ENCODE data around the gene PHLDA3.

Gene PHLDA3

GRCh38 chr1:201510734-201511133 lies 41.7 kb upstream of the PHLDA3 start:
- no peaks in the 10 kb centered on the region for H3K4me1 ChIP-seq (ENCODE audit: control insufficient read depth, insufficient read depth, low read length)
- TF ChIP-seq ZNF664 (tag by site-specific recombination; IDR thresholded peaks at IDR 0.05): peak; percentile 56
- no peak for TF ChIP-seq EGR2 (tag by site-specific recombination; IDR thresholded peaks at IDR 0.05; ENCODE audit: low read depth)
- H3K27ac ChIP-seq (ENCODE audit: extremely low read depth, low read depth, low read length): no peak overlapping the region
- no peaks in the 10 kb centered on the region for H3K36me3 ChIP-seq (ENCODE audit: control insufficient read depth in 2 of 2, insufficient read depth in 1 of 2, low read length in 2 of 2)
- no peaks in the 10 kb centered on the region for H3K9me3 ChIP-seq (ENCODE audit: control insufficient read depth, insufficient read depth, low read depth, low read length)
- POLR2A ChIA-PET: interaction anchor here (1.6 to 4.3 kb wide), 2 partner anchors 15 to 29 kb away, joined by 4 to 42 read pairs; no protein-coding TSS in a partner anchor
- H3K4me3 ChIP-seq (ENCODE audit: low read depth, low read length): no peak overlapping the region
- CTCF ChIA-PET: interaction anchor here (0.6 to 11.1 kb wide), 5 partner anchors 11 to 128 kb away, joined by 3 to 471 read pairs (median 36); no protein-coding TSS in a partner anchor

DNA sequence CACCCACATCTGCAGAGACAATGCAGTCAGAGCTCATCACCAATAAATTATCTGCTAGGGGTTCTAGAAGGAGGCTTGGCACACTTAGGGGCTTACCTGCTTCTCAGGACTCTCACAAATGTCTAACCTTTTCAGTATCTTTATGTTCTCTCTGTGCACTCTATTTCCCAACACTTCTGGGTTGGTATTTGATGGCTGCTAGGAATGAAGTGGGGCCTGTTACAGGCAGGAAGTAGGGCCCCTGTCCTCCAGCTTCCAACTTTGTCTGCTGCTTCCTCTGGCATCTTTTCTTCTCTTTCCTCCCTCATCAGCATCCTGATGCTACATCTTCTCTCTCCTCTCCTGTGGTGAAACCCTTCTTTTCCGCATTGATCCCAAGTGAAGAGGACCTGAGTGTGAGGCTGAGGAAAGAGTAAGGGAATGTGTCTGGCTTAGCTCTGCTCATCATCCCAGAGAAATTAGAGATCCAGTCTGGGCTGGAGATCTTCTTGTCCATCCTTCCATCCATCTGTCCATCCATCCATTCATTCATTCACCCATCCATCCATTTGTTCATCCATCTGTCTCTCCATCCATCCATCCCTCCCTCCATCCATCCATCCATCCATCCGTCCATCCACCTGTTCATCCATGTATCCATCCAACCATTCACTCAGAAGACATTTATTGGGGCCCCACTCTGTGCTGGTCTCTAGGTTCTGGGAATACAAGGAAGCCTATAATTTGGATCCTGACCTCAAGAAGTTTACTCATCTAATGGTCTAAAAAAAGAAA lies 40.8 kb upstream of the PHLDA3 start:
- no peak overlapping the region for H3K4me3 ChIP-seq (ENCODE audit: low read depth, low read length)
- H3K4me1 ChIP-seq (ENCODE audit: control insufficient read depth, insufficient read depth, low read length): no peaks in the 10 kb centered on the region
- no peaks in the 10 kb centered on the region for H3K9me3 ChIP-seq (ENCODE audit: control insufficient read depth, insufficient read depth, low read depth, low read length)
- POLR2A ChIA-PET: interaction anchor here (1.5 kb wide), 1 partner anchor 41 kb away, joined by 4 read pairs; the partner anchor contains the start of gene PHLDA3
- no peaks in the 10 kb centered on the region for H3K36me3 ChIP-seq (ENCODE audit: control insufficient read depth in 2 of 2, insufficient read depth in 1 of 2, low read length in 2 of 2)
- no peak overlapping the region for H3K27ac ChIP-seq (ENCODE audit: extremely low read depth, low read depth, low read length)
- TF ChIP-seq ZNF366 (tag by site-specific recombination; conservative IDR thresholded peaks at IDR 0.05): peak; percentile 98
- TF ChIP-seq ZBTB17 (tag by site-specific recombination; IDR thresholded peaks at IDR 0.05): peak; percentile 72
- no peak for TF ChIP-seq SP7 (tag by site-specific recombination; IDR thresholded peaks at IDR 0.05)
- CTCF ChIA-PET: interaction anchor here (0.7 to 11.1 kb wide), 3 partner anchors 12 to 63 kb away, joined by 3 to 471 read pairs (median 129); no protein-coding TSS in a partner anchor

GRCh38 chr1:201508809-201509208 lies 39.8 kb upstream of the PHLDA3 start:
- H3K27ac ChIP-seq (ENCODE audit: extremely low read depth, low read depth, low read length): no peak overlapping the region
- POLR2A ChIA-PET: interaction anchor here (1.5 kb wide), 1 partner anchor 40 kb away, joined by 4 read pairs; the partner anchor contains the start of gene PHLDA3
- H3K36me3 ChIP-seq (ENCODE audit: control insufficient read depth in 2 of 2, insufficient read depth in 1 of 2, low read length in 2 of 2): no peaks in the 10 kb centered on the region
- no peak for TF ChIP-seq IKZF3 (tag by site-specific recombination; IDR thresholded peaks at IDR 0.05)
- TF ChIP-seq, protein P1, sequence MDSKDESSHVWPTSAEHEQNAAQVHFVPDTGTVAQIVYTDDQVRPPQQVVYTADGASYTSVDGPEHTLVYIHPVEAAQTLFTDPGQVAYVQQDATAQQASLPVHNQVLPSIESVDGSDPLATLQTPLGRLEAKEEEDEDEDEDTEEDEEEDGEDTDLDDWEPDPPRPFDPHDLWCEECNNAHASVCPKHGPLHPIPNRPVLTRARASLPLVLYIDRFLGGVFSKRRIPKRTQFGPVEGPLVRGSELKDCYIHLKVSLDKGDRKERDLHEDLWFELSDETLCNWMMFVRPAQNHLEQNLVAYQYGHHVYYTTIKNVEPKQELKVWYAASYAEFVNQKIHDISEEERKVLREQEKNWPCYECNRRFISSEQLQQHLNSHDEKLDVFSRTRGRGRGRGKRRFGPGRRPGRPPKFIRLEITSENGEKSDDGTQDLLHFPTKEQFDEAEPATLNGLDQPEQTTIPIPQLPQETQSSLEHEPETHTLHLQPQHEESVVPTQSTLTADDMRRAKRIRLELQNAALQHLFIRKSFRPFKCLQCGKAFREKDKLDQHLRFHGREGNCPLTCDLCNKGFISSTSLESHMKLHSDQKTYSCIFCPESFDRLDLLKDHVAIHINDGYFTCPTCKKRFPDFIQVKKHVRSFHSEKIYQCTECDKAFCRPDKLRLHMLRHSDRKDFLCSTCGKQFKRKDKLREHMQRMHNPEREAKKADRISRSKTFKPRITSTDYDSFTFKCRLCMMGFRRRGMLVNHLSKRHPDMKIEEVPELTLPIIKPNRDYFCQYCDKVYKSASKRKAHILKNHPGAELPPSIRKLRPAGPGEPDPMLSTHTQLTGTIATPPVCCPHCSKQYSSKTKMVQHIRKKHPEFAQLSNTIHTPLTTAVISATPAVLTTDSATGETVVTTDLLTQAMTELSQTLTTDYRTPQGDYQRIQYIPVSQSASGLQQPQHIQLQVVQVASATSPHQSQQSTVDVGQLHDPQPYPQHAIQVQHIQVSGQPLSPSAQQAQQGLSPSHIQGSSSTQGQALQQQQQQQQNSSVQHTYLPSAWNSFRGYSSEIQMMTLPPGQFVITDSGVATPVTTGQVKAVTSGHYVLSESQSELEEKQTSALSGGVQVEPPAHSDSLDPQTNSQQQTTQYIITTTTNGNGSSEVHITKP (tag by site-specific recombination; IDR thresholded peaks at IDR 0.05): no peak
- no peak for TF ChIP-seq ZNF18 (tag by site-specific recombination; IDR thresholded peaks at IDR 0.05)
- no peak for TF ChIP-seq ZNF157 (tag by site-specific recombination; IDR thresholded peaks at IDR 0.05)
- TF ChIP-seq ZSCAN5A (tag by site-specific recombination; IDR thresholded peaks at IDR 0.05): no peak
- no peak for TF ChIP-seq ZBTB1 (tag by site-specific recombination; IDR thresholded peaks at IDR 0.05)
- TF ChIP-seq, protein P2, sequence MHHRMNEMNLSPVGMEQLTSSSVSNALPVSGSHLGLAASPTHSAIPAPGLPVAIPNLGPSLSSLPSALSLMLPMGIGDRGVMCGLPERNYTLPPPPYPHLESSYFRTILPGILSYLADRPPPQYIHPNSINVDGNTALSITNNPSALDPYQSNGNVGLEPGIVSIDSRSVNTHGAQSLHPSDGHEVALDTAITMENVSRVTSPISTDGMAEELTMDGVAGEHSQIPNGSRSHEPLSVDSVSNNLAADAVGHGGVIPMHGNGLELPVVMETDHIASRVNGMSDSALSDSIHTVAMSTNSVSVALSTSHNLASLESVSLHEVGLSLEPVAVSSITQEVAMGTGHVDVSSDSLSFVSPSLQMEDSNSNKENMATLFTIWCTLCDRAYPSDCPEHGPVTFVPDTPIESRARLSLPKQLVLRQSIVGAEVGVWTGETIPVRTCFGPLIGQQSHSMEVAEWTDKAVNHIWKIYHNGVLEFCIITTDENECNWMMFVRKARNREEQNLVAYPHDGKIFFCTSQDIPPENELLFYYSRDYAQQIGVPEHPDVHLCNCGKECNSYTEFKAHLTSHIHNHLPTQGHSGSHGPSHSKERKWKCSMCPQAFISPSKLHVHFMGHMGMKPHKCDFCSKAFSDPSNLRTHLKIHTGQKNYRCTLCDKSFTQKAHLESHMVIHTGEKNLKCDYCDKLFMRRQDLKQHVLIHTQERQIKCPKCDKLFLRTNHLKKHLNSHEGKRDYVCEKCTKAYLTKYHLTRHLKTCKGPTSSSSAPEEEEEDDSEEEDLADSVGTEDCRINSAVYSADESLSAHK (tag by site-specific recombination; IDR thresholded peaks at IDR 0.05): no peak
- no peak for TF ChIP-seq YY1 (tag by site-specific recombination; IDR thresholded peaks at IDR 0.05)
- no peak for TF ChIP-seq ZBTB8A (tag by site-specific recombination; IDR thresholded peaks at IDR 0.05)
- TF ChIP-seq ZNF138 (tag by site-specific recombination; IDR thresholded peaks at IDR 0.05; ENCODE audit: borderline replicate concordance): no peak
- TF ChIP-seq ZNF571 (tag by site-specific recombination; IDR thresholded peaks at IDR 0.05): no peak
- no peak for TF ChIP-seq ZBTB44 (tag by site-specific recombination; IDR thresholded peaks at IDR 0.05)
- no peak for TF ChIP-seq GLIS1 (tag by site-specific recombination; IDR thresholded peaks at IDR 0.05)
- TF ChIP-seq ZXDB (tag by site-specific recombination; IDR thresholded peaks at IDR 0.05): no peak
- no peak for TF ChIP-seq ZNF366 (tag by site-specific recombination; conservative IDR thresholded peaks at IDR 0.05)

More at GRCh38 chr1:201508809-201509208, 39.8 kb upstream of the PHLDA3 start:
- CTCF ChIA-PET: interaction anchor here (7.7 to 11.1 kb wide), 2 partner anchors 23 to 62 kb away, joined by 129 to 471 read pairs; no protein-coding TSS in a partner anchor
- no peaks in the 10 kb centered on the region for H3K4me1 ChIP-seq (ENCODE audit: control insufficient read depth, insufficient read depth, low read length)
- no peak overlapping the region for H3K4me3 ChIP-seq (ENCODE audit: low read depth, low read length)
- H3K9me3 ChIP-seq (ENCODE audit: control insufficient read depth, insufficient read depth, low read depth, low read length): no peaks in the 10 kb centered on the region
